A549 (cell line): ENCODE measurements around the gene ABCA13. TPM values are rescaled to one million over a fixed set of nuclear protein-coding genes. Genes with fewer than 3 reads are reported as not detected.

Experiments
- ATAC-seq, 2 experiments: fragments of 200-7000 bp in 1 of 2; fragments of >200 bp in 1 of 2; cut with Nextera tagmentation in 1 of 2; cut with Tn5 transposase in 1 of 2; 3 replicates each; pipeline versions ENCODE4 v1.8.0 to v1.9.1; 2018 to 2020; ENCODE audit warnings: mild to moderate bottlenecking in 1 of 2, moderate library complexity in 1 of 2
- CTCF ChIA-PET: fragments of 300-600 bp; sonication (Branson Sonifier 250); formaldehyde crosslinking; extraction: SDS; loops from one replicate; lab custom pipeline; 2021; ENCODE audit warnings: antibody characterized with exemption, inconsistent platforms; lab: Yijun Ruan, JAX
- POLR2A ChIA-PET: fragments of 350-600 bp; formaldehyde crosslinking; extraction: SDS; loops from one replicate; lab custom pipeline; 2021; ENCODE audit warnings: antibody characterized with exemption, inconsistent platforms; lab: Yijun Ruan, JAX
- DNase-seq, 2 experiments: peaks; one replicate each; pipeline versions ENCODE4 v3.0.0 to v3.0.0-alpha.2; 2011 to 2016; ENCODE audit warnings: low read depth in 1 of 2, low spot score in 1 of 2
- FAIRE-seq: peaks from 2 replicates; lab custom pipeline; 2011; peaks lifted over from hg19 to GRCh38; lab: Jason Lieb, UNC
- H3K27ac ChIP-seq, 2 experiments: fragments of >200 bp; sonication (Bioruptor Twin); formaldehyde crosslinking; 3 replicates each; pipeline ENCODE4 v1.5.1; 2016 to 2017
- H3K4me1 ChIP-seq: fragments of >200 bp; sonication (Bioruptor Twin); formaldehyde crosslinking; 3 replicates; pipeline ENCODE4 v1.6.1; 2016
- H3K4me2 ChIP-seq: fragments of >200 bp; sonication (Bioruptor Twin); formaldehyde crosslinking; 3 replicates; pipeline ENCODE4 v1.6.1; 2016
- H3K4me3 ChIP-seq: fragments of >200 bp; sonication (Bioruptor Twin); formaldehyde crosslinking; 3 replicates; pipeline ENCODE4 v1.5.1; 2016
- H3K9me3 ChIP-seq: fragments of >200 bp; sonication (Bioruptor Twin); formaldehyde crosslinking; 3 replicates; pipeline ENCODE4 v1.6.1; 2016
- CBX8 ChIP-seq: fragments of 200-600 bp; sonication (generic); IDR thresholded peaks from 2 replicates; pipeline ENCODE4 v1.6.1; 2016
- CEBPB ChIP-seq, 2 experiments: fragments of >200 bp in 1 of 2; sonication (Bioruptor Twin) in 1 of 2; formaldehyde crosslinking in 1 of 2; IDR thresholded peaks; 2 replicates each; pipeline ENCODE4 v1.6.1; 2012 to 2016
- CHD2 ChIP-seq: fragments of 150-350 bp; IDR thresholded peaks from 2 replicates; pipeline ENCODE4 v1.6.1; 2014; ENCODE audit warnings: low read length; ENCODE audit not compliant: partially characterized antibody
- EHMT2 ChIP-seq: fragments of 200-600 bp; sonication (generic); IDR thresholded peaks from 2 replicates; pipeline ENCODE4 v1.6.1; 2016; ENCODE audit warnings: antibody characterized with exemption, low read depth, mild to moderate bottlenecking, moderate library complexity
- FOSB ChIP-seq: fragments of 250-450 bp; sonication (Bioruptor Pico); IDR thresholded peaks from 2 replicates; pipeline ENCODE4 v1.5.0; 2020; ENCODE audit warnings: mild to moderate bottlenecking, moderate library complexity
- GATA3 ChIP-seq: IDR thresholded peaks from 2 replicates; pipeline ENCODE4 v1.6.1; 2012; ENCODE audit warnings: borderline replicate concordance
- JUN ChIP-seq, 2 experiments: fragments of >200 bp; sonication (Bioruptor Twin); formaldehyde crosslinking; IDR thresholded peaks; 2 replicates in 1 of 2; 3 replicates in 1 of 2; pipeline ENCODE4 v1.6.1; 2016 to 2017
- MAZ ChIP-seq: fragments of 150-350 bp; IDR thresholded peaks from 2 replicates; pipeline ENCODE4 v1.6.1; 2014; ENCODE audit warnings: antibody characterized with exemption, low read depth, low read length, borderline replicate concordance
- NR3C1 ChIP-seq: fragments of >200 bp; sonication (Bioruptor Twin); formaldehyde crosslinking; IDR thresholded peaks from 3 replicates; pipeline ENCODE4 v1.6.1; 2017
- RFX5 ChIP-seq: fragments of 450-650 bp; IDR thresholded peaks from 2 replicates; pipeline ENCODE4 v1.7.1; 2014; ENCODE audit warnings: antibody characterized with exemption, mild to moderate bottlenecking, moderate library complexity
- TFCP2L1 ChIP-seq: fragments of 250-450 bp; sonication (Bioruptor Pico); IDR thresholded peaks from 2 replicates; pipeline ENCODE4 v1.5.0; 2021; ENCODE audit warnings: mild to moderate bottlenecking
- WGBS: methylation state at CpG from one replicate; pipeline ENCODE4 v1.1.6; 2017; ENCODE audit errors: missing lambda C conversion rate; 5-methylcytosine and 5-hydroxymethylcytosine counted together
- polyA plus RNA-seq, 4 experiments: library from polyadenylated mRNA; depleted of rRNA in 3 of 4; stranded (reverse); fragments of >200 nt; fragmentation: RNase III in 1 of 4; extraction: RNeasy Plus Mini Kit Qiagen cat#74134 plus additional on column Dnase treatment in 1 of 4; gene quantifications; 2 replicates in 3 of 4; 3 replicates in 1 of 4; pipeline ENCODE4 v1.2.3, GENCODE V29; 2011 to 2017
- TF ChIP-seq, protein P1 (sequence below): fragments of 450-650 bp; IDR thresholded peaks from 2 replicates; pipeline ENCODE4 v1.6.1; 2014; ENCODE audit warnings: antibody characterized with exemption
- TF ChIP-seq, protein P2 (sequence below): fragments of >200 bp; sonication (Bioruptor Twin); formaldehyde crosslinking; IDR thresholded peaks from 3 replicates; pipeline ENCODE4 v1.5.1; 2016
- TF ChIP-seq, protein P3 (sequence below): fragments of >200 bp; sonication (Bioruptor Twin); formaldehyde crosslinking; IDR thresholded peaks from 3 replicates; pipeline ENCODE4 v1.6.1; 2016
- TF ChIP-seq, protein P4 (sequence below): IDR thresholded peaks from 2 replicates; pipeline ENCODE4 v1.6.1; 2012
- TF ChIP-seq, protein P5 (sequence below): IDR thresholded peaks from 2 replicates; pipeline ENCODE4 v1.6.1; 2012
- TF ChIP-seq, protein P6 (sequence below): fragments of 200-600 bp; sonication (generic); IDR thresholded peaks from 2 replicates; pipeline ENCODE4 v1.6.1; 2016; ENCODE audit warnings: antibody characterized with exemption, mild to moderate bottlenecking, moderate library complexity

The ABCA13 gene
- polyA plus RNA-seq, 2 of the 4 experiments (the other 2 are of a cell fraction), result 0.01 TPM; not detected in 1

DNA sequence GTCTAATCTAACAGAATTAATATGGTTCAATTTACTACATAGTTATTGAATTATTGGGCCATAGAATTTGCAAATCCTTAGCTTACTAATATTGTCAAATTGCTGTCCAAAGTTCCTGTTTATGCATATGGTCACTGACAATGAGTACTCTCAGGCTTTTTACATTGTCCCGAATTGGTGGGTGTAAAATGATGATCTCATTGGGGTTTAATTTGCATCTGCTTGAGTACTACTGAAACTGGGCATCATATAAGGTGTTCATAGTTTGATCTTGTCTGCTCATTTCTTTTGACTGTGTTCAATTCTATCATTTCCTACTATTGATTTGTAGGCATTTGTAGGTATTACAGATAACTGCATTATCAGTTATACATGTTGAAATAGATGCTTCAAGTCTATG lies 12.7 kb downstream of the ABCA13 start:
- CTCF ChIA-PET, result interaction anchor here (1.0 kb wide), 1 partner anchor 29 kb away, joined by 5 read pairs; no protein-coding TSS in a partner anchor
- WGBS, result 4% methylated on average over 1 of the region's 1 CpG
- no peak for TF ChIP-seq JUN (IDR thresholded peaks at IDR 0.05)
- TF ChIP-seq, protein P1, sequence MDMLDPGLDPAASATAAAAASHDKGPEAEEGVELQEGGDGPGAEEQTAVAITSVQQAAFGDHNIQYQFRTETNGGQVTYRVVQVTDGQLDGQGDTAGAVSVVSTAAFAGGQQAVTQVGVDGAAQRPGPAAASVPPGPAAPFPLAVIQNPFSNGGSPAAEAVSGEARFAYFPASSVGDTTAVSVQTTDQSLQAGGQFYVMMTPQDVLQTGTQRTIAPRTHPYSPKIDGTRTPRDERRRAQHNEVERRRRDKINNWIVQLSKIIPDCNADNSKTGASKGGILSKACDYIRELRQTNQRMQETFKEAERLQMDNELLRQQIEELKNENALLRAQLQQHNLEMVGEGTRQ, result no peak
- TF ChIP-seq, protein P2, sequence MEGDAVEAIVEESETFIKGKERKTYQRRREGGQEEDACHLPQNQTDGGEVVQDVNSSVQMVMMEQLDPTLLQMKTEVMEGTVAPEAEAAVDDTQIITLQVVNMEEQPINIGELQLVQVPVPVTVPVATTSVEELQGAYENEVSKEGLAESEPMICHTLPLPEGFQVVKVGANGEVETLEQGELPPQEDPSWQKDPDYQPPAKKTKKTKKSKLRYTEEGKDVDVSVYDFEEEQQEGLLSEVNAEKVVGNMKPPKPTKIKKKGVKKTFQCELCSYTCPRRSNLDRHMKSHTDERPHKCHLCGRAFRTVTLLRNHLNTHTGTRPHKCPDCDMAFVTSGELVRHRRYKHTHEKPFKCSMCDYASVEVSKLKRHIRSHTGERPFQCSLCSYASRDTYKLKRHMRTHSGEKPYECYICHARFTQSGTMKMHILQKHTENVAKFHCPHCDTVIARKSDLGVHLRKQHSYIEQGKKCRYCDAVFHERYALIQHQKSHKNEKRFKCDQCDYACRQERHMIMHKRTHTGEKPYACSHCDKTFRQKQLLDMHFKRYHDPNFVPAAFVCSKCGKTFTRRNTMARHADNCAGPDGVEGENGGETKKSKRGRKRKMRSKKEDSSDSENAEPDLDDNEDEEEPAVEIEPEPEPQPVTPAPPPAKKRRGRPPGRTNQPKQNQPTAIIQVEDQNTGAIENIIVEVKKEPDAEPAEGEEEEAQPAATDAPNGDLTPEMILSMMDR, result no peak
- no peak for TF ChIP-seq TFCP2L1
- TF ChIP-seq, protein P3, sequence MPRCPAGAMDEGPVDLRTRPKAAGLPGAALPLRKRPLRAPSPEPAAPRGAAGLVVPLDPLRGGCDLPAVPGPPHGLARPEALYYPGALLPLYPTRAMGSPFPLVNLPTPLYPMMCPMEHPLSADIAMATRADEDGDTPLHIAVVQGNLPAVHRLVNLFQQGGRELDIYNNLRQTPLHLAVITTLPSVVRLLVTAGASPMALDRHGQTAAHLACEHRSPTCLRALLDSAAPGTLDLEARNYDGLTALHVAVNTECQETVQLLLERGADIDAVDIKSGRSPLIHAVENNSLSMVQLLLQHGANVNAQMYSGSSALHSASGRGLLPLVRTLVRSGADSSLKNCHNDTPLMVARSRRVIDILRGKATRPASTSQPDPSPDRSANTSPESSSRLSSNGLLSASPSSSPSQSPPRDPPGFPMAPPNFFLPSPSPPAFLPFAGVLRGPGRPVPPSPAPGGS, result no peak
- TF ChIP-seq GATA3, result no peak
- TF ChIP-seq CHD2, result no peak
- no peak overlapping the region for H3K4me3 ChIP-seq
- POLR2A ChIA-PET, result no interaction called here
- DNase-seq, result no peak
- no peak overlapping the region for H3K4me2 ChIP-seq
- no peaks in the 10 kb centered on the region for H3K4me1 ChIP-seq
- H3K9me3 ChIP-seq, result no peaks in the 10 kb centered on the region; the same call in 2 of the 3 replicates
- H3K27ac ChIP-seq, result no peak overlapping the region
- ATAC-seq, result no peak
- no peak for FAIRE-seq

DNA sequence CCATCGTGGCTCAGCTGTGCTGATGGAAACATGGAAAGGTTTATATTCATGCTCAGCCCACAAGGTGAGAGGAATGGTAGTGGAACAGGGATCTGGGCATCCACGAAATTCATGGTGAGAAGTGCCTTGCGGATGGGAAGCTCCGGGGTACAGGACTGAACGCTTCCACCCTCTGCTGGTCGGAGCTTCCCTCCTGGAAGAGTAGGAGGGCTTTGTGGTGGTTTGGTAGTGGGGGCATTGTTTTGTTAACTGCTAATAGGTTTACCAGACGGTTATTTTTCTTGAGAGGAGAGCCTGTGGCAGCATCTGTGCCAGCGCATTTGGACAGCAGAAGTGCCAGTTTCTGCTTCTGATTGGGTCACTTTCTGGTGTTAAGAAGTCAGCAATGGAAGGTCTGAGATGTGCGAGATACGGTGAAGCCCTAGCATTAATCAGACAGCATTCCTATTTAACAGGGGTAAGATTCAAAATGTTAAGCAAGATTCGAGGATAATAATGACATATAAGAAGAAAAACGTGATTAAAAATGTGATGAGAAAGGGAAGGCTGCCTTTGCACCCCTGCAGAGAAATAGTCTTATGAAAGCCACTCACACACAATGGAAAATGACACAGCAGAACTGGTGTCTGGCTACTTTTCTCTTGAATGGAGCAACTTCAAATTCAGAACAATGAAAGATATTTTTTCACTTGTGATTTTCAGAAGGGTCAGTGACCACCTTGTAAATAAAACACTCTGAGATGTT lies 17.7 kb downstream of the ABCA13 start:
- no peak overlapping the region for H3K4me2 ChIP-seq
- no peak for ATAC-seq
- no peaks in the 10 kb centered on the region for H3K4me1 ChIP-seq
- TF ChIP-seq, protein P1, result no peak
- no peak for TF ChIP-seq EHMT2
- TF ChIP-seq, protein P4, sequence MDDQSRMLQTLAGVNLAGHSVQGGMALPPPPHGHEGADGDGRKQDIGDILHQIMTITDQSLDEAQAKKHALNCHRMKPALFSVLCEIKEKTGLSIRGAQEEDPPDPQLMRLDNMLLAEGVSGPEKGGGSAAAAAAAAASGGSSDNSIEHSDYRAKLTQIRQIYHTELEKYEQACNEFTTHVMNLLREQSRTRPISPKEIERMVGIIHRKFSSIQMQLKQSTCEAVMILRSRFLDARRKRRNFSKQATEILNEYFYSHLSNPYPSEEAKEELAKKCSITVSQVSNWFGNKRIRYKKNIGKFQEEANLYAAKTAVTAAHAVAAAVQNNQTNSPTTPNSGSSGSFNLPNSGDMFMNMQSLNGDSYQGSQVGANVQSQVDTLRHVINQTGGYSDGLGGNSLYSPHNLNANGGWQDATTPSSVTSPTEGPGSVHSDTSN, result no peak
- no peak for TF ChIP-seq RFX5
- TF ChIP-seq MAZ, result no peak
- TF ChIP-seq CEBPB (IDR thresholded peaks at IDR 0.05), result no peak
- TF ChIP-seq NR3C1, result no peak
- TF ChIP-seq FOSB (CRISPR knock-in tag), result no peak
- TF ChIP-seq, all 56 proteins: peak for 0
- WGBS, result 31% methylated on average over 12 of the region's 12 CpGs
- no peak for DNase-seq
- Histone ChIP-seq H3K9me3 (no peaks in the 10 kb centered on the region; the same call in 2 of the 3 replicates), H3K27ac (no peak overlapping the region), H3K4me3 (no peak overlapping the region)
- no peak for FAIRE-seq
- ChIA-PET CTCF (no interaction called here), POLR2A (no interaction called here)

DNA sequence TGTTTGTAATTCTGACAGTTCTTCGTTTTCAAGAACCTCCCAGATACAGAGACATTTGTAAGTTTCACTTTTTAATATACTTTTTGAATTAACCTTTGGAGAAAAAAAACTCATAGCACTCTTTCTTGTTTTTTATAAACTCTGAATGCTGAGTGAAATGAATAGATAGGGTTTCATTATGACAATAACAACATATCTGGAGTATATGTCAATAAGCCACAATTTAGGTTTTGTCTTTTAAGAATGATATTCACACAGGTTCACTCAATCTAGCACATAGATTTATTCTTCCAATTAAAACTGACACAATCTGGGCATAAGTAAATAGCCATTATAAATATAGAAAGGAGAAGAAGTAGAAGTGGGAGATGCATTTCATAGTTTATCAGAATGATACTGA lies 21.7 kb downstream of the ABCA13 start:
- CTCF ChIA-PET, result no interaction called here
- WGBS, result 0% methylated on average over 1 of the region's 1 CpG
- Histone ChIP-seq H3K4me3 (no peak overlapping the region), H3K9me3 (no peaks in the 10 kb centered on the region), H3K27ac (no peak overlapping the region), H3K4me1 (no peaks in the 10 kb centered on the region), H3K4me2 (no peak overlapping the region)
- ATAC-seq (no peak), FAIRE-seq (no peak), DNase-seq (no peak)
- POLR2A ChIA-PET, result no interaction called here
- TF ChIP-seq, protein P5, sequence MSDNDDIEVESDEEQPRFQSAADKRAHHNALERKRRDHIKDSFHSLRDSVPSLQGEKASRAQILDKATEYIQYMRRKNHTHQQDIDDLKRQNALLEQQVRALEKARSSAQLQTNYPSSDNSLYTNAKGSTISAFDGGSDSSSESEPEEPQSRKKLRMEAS, result no peak
- TF ChIP-seq FOSB (CRISPR knock-in tag), result no peak
- no peak for TF ChIP-seq CBX8
- TF ChIP-seq, protein P6, sequence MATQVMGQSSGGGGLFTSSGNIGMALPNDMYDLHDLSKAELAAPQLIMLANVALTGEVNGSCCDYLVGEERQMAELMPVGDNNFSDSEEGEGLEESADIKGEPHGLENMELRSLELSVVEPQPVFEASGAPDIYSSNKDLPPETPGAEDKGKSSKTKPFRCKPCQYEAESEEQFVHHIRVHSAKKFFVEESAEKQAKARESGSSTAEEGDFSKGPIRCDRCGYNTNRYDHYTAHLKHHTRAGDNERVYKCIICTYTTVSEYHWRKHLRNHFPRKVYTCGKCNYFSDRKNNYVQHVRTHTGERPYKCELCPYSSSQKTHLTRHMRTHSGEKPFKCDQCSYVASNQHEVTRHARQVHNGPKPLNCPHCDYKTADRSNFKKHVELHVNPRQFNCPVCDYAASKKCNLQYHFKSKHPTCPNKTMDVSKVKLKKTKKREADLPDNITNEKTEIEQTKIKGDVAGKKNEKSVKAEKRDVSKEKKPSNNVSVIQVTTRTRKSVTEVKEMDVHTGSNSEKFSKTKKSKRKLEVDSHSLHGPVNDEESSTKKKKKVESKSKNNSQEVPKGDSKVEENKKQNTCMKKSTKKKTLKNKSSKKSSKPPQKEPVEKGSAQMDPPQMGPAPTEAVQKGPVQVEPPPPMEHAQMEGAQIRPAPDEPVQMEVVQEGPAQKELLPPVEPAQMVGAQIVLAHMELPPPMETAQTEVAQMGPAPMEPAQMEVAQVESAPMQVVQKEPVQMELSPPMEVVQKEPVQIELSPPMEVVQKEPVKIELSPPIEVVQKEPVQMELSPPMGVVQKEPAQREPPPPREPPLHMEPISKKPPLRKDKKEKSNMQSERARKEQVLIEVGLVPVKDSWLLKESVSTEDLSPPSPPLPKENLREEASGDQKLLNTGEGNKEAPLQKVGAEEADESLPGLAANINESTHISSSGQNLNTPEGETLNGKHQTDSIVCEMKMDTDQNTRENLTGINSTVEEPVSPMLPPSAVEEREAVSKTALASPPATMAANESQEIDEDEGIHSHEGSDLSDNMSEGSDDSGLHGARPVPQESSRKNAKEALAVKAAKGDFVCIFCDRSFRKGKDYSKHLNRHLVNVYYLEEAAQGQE, result no peak
